Fibroblast of lung (primary cell): Measurements from ENCODE around the gene DAAM1.

Experiments
- CTCF ChIP-seq, 2 donors: IDR thresholded peaks in 1 of 2; conservative IDR thresholded peaks in 1 of 2; 1 replicate in 1 of 2; 2 replicates in 1 of 2; pipeline ENCODE4 v1.5.1; 2011 to 2012; ENCODE audit warnings: low read length in 2 of 2, control low read depth in 1 of 2, inconsistent platforms in 1 of 2, low read depth in 1 of 2, mild to moderate bottlenecking in 1 of 2
- EZH2 ChIP-seq: IDR thresholded peaks from 2 replicates; pipeline ENCODE4 v1.5.1; 2012; ENCODE audit warnings: low read length, control low read depth, mild to moderate bottlenecking; ENCODE audit errors: missing control alignments

- no peak for TF ChIP-seq CTCF (conservative IDR thresholded peaks at IDR 0.05 in 1 of 2, IDR thresholded peaks at IDR 0.05 in 1 of 2; ENCODE audit: low read depth in 1 of 2, low read length in 2 of 2)
- no peak for TF ChIP-seq EZH2
Observed at GRCh38 chr14:59208954-59209353, 20.5 kb downstream of the DAAM1 start.
